Measurements from ENCODE around the gene KRTAP10-9.
"Not testable (repeated sequence)": the region's sequence is repeated elsewhere in the genome, so short reads cannot be mapped to it uniquely, and the experiment has no call there.

KRTAP10-9 gene

DNA sequence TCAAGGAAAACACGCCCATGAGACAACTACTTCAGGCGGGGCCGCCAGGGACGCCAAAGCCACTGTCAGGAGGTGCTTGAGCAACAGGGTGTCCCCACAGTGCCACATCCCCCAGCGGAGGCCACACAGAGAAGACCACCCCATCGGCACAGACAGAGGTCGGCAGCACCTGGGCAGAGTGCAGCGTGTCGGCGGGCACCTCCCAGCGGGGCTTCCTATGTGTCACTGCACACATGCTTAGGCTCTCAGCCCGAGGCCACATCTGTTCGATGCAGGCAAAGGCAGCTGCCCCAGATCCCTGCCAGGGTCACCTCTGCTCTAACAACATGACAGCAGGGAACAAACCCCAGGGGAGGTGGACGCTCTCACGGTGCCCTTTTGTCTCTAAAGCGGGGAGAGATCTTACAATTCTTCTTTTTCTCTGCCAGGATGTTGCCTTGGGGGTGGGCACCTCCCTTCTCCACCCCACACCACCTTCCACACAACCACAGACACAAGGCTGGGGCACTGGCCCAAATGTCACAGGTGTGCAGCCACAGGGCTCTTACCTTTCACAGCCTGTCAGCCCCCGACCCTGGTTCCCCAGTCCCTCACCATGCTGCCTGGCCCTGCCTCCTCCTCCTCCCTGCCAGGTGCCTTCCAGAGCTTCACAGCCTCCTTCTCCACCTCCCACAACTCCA, 10.8 kb upstream of the KRTAP10-9 start:
- no peak for DNase-seq

- no peak for DNase-seq
Measured at GRCh38 chr21:44616591-44616926, 10.3 kb upstream of the KRTAP10-9 start.

GRCh38 chr21:44617071-44617501, 9.8 kb upstream of the KRTAP10-9 start:
- no peak for DNase-seq

- no peak for DNase-seq
Measured at GRCh38 chr21:44618504-44618903, 8.4 kb upstream of the KRTAP10-9 start.

GRCh38 chr21:44618909-44619308, 8.0 kb upstream of the KRTAP10-9 start:
- no peak for DNase-seq

DNA sequence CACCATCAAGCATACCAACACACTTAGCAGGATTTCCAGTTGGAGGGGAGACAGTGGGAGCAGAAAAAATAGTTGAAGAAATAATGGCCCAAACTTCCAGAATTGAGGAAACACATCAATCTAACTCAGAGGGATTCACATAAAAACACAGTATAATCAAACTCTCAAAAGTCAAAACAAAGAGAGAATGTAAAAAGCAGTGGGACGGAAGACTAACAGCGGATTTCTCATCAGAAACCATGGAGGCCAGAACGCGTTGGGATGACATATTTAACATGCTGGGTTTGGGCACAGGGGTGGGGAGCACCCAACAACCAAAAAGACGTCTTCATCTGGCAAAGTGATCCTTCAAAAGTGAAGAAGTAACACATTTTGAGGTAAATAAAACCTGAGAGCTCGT, 7.0 kb upstream of the KRTAP10-9 start:
- no peak for DNase-seq

DNA sequence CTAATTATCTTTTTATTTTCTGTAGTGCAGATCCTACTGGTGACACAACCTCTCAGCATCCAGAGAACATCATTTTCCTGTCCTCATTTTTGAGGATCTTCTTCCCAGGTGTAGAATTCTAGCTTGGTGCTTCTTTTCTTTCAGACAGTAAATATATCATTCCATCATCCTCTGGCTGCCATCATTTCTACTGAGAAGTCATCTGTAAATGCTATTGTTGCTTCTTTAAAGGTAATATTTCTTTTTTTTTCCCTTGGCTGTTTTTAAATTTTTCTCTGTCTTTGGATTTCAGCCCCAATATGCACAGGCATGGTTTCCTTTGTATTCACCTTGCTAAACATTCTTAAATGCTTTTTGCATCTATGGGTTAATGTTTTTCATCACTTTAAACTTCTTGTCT, 3.3 kb upstream of the KRTAP10-9 start:
- no peak for DNase-seq

DNA sequence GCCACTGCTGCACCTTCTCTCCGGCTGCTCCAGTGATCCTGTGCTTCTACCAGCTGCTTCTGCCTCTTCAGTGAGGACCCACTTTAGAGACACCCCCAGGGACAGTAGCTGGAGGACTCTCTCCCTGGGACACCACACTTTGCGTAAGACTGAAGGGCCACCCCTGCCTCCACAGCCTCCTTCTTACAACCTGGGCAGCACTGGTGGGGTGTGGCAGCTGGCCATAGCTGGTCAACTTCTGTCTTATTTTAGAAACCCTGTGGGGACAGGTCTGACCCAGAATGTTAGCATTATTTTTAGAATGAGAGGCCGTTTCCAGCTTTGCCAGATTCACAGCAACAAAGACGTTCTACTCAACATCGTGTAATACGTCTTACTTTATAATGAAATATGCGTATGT, 1.1 kb upstream of the KRTAP10-9 start:
- DNase-seq: no peak

- DNase-seq: no peak
Measured at GRCh38 chr21:44626262-44626661, 631 bp upstream of the KRTAP10-9 start.

GRCh38 chr21:44627181-44627822, 409 bp downstream of the KRTAP10-9 start:
- not testable (repeated sequence) for DNase-seq

GRCh38 chr21:44627831-44628233, 939 bp downstream of the KRTAP10-9 start:
- not testable (repeated sequence) for DNase-seq

DNA sequence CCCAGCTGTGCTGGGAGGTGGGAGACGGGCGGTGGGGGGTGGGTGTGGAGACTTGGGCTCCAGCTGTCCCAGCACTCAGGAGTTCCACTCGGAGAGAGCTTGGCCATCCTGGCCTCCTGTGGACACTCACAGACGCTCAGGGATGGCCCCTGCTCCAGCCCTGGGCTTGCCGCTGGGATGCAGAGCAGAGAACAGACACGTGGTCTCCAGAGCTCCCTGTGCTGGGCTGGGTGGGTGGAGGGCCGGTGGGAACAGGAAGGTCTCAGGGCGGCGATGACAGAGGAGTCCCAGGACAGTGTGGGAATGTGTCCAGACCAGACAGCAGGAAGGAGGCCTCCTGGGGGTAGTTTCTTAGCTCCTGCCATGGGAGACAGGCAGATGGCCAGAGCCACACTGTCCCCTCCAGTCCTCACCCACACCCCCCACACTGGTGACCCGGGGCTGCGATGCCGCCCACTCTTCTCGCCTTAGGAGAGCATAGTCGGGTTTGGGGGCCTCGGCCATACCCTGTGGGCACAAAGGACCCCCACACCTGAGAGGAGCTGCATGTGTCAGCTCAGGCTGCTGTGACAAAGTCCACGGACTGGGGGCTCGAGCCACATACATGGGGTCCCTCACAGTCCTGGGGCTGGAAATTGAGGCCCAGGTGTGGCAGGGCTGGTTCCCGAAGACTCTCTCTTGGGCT, 2.0 kb downstream of the KRTAP10-9 start:
- DNase-seq: no peak

GRCh38 chr21:44630440-44630839, 3.5 kb downstream of the KRTAP10-9 start:
- no peak for DNase-seq

DNA sequence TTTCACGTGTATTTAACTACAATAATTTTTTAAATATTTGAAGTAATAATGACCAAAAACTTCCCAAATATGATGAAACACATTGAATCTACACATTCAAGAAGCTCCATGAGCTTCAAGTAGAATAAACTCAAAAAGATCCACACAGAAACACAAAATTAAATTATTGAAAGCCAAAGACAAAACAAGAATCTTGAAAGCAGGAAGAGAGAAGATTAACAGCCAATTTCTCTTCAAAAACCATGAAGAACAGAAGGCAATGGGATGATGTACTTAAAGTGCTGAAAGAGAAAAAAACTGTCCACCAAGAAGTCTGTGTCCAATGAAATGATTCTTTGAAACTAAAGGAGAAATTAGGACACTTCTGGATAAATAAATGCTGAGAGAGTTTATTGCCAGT, 5.2 kb downstream of the KRTAP10-9 start:
- DNase-seq: no peak

DNA sequence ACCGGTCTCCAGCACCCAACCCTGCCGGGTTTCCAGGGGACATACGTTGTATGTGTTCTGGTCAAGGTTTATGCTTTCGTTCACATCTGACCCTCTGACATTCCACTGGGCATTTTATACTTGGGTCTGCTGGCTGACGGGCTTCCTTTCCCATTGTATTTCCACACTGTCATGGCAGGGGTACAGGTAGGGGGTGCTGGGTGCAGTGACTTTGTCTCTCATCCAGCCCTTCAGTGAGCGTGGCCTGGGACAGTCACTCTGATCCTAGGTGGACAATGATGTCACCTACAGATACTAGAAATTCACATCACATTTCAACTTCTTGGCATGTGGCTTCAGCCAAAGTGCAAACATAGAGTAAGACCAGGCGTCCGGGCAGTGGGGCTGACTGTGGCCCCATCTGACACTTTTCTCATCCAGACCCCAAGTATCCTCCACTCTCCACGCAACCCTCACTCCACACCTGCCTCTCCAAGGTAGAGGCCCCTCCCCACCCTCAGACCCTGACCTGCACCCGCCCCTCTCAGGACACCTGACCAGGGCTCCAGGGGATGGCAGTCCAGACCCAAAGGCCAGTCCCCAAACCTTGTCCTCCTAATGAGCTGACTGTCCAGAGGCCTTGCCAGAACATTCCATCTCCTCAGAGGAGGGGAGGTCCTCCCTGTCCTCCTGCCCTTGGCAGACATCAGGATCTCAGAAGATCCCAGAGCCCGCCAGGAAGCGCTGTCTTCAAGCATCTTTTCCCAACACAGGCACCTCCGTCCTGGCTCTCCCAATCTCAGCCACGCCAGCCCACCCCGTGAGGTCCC, 9.5 kb downstream of the KRTAP10-9 start:
- DNase-seq: no peak

DNA sequence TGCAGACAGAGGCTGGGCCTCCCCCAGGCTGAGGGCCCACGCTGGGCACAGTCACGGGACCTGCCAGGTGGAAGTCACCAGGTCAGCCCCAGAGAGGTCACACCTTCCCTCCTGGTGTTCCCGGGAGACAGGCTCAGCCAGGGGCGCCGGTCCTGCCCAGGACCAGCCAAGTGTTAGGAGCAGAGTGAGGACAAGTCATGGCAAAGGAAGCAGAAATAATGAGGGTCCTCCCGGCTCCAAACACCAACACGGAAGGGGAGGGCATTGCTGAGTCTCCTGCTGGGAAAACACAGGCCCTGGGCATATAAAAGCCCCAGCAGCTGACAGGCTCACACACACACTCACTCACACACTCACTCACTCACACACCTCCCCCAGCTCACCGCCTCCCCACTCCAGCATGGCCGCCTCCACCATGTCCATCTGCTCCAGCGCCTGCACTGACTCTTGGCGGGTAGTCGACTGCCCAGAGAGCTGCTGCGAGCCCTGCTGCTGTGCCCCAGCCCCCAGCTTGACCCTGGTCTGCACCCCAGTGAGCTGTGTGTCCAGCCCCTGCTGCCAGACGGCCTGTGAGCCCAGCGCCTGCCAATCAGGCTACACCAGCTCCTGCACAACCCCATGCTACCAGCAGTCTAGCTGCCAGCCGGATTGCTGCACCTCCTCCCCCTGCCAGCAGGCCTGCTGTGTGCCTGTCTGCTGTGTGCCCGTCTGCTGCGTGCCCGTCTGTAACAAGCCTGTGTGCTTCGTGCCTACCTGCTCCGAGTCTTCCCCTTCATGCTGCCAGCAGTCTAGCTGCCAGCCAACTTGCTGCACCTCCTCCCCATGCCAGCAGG, 10.3 kb downstream of the KRTAP10-9 start, which contains the start of gene KRTAP10-10:
KRTAP10-10 (plus strand) TSS at position 339 of the 833 bp plus-strand sequence; CDS start at position 401, 62 bp downstream.
- DNase-seq: no peak

- DNase-seq: not testable (repeated sequence)
Measured at GRCh38 chr21:44637851-44638348, 11.0 kb downstream of the KRTAP10-9 start.

GRCh38 chr21:44638506-44639330, 11.8 kb downstream of the KRTAP10-9 start:
- not testable (repeated sequence) for DNase-seq

- no peak for DNase-seq
Measured at GRCh38 chr21:44639331-44639655, 12.4 kb downstream of the KRTAP10-9 start.

- DNase-seq: no peak
Measured at GRCh38 chr21:44640761-44641160, 13.9 kb downstream of the KRTAP10-9 start.

- DNase-seq: no peak
Measured at GRCh38 chr21:44643741-44644310, 16.9 kb downstream of the KRTAP10-9 start.
